Right lobe of liver (tissue), 4 donors: ENCODE data around the gene CENPV.
"Not testable (repeated sequence)": the region's sequence is repeated elsewhere in the genome, so short reads cannot be mapped to it uniquely, and the experiment has no call there.

Experiments used
- POLR2A ChIP-seq: fragments of 450-650 bp; IDR thresholded peaks from one replicate; pipeline ENCODE4 v1.6.1; 2017; ENCODE audit warnings: antibody characterized with exemption, mild to moderate bottlenecking
- TF ChIP-seq, protein P1 (sequence below), 4 donors: fragments of 200-600 bp in 3 of 4; fragments of 450-650 bp in 1 of 4; IDR thresholded peaks; one replicate each; pipeline versions ENCODE4 v1.5.1 to v1.8.0; 2016 to 2022; ENCODE audit warnings: antibody characterized with exemption in 4 of 4, mild to moderate bottlenecking in 2 of 4
- donor health status: DM: no; HTN: no; CAD: no.
- donor health status: DM: no; HTN: no; CAD: no.
- donor health status: DM: no; HTN: yes; CAD: no.

DNA sequence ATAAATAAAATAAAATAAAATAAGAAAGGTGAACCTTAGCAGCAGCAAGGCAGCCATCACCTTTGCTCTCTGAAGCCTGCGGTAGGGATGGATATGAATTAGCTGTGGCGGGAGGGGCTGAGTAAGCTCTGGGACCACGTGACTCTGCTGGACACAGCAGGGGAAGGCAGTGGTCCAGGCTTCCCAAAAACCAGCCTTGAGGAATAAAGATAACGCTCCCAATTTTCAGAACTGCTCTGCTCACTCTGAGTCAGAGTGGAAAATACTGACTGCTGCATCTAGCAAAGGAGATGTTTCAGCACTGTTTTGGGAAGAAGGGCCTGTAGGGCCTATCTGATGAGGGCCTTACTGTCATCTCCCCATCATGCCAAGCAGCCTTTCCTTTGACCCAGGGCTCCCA lies 42.6 kb upstream of the CENPV start:
- TF ChIP-seq, protein P1, sequence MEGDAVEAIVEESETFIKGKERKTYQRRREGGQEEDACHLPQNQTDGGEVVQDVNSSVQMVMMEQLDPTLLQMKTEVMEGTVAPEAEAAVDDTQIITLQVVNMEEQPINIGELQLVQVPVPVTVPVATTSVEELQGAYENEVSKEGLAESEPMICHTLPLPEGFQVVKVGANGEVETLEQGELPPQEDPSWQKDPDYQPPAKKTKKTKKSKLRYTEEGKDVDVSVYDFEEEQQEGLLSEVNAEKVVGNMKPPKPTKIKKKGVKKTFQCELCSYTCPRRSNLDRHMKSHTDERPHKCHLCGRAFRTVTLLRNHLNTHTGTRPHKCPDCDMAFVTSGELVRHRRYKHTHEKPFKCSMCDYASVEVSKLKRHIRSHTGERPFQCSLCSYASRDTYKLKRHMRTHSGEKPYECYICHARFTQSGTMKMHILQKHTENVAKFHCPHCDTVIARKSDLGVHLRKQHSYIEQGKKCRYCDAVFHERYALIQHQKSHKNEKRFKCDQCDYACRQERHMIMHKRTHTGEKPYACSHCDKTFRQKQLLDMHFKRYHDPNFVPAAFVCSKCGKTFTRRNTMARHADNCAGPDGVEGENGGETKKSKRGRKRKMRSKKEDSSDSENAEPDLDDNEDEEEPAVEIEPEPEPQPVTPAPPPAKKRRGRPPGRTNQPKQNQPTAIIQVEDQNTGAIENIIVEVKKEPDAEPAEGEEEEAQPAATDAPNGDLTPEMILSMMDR (IDR thresholded peaks at IDR 0.05) = not testable (repeated sequence)
- not testable (repeated sequence) for TF ChIP-seq POLR2A
